ENCODE data around the gene GDE1.

DNA sequence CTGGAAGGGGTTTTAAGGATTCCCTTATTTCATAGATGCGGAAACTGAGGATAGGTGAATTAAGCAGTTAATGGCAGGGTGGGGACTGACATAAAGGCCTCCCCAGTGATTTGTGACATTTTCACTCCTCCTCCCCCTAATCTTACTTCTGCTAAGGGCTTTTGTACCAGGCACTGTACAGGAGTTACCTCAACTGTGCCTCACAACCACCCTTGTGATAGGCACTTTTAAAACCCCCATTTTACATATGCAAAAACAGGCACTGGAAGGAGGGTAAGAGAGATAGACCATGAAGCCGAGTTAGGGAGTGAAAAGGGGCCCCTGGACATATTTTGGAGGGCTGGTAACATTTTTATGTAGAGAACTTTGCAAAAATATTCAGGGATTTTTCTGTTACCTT, 862 bp upstream of the GDE1 start:
- TF ChIP-seq POLR2A (IDR thresholded peaks at IDR 0.05; ENCODE audit: low read depth, low read length) (no peak), TAF1 (IDR thresholded peaks at IDR 0.05; ENCODE audit: borderline replicate concordance, low read depth, low read length) (no peak), POLR2AphosphoS5 (IDR thresholded peaks at IDR 0.05; ENCODE audit: low read depth, low read length) (no peak)

Measured in GM12892 (cell line).